Activated T-helper 9 cell treated with anti-CD3 and anti-CD28 coated beads, Interleukin-2, amount 50 U/mL, for 16 hours (primary cell): ENCODE data around the gene PDCD11.
"Not testable (repeated sequence)": the region's sequence is repeated elsewhere in the genome, so short reads cannot be mapped to it uniquely, and the experiment has no call there.

Experiments used
- DNase-seq: peaks from one replicate; pipeline ENCODE4 v3.0.0-alpha.2; 2020; ENCODE audit warnings: low read depth

PDCD11 gene

GRCh38 chr10:103416436-103417147, 20.2 kb downstream of the PDCD11 start:
- DNase-seq, result no peak

GRCh38 chr10:103417148-103417469, 20.7 kb downstream of the PDCD11 start:
- not testable (repeated sequence) for DNase-seq

GRCh38 chr10:103417601-103418000, 21.2 kb downstream of the PDCD11 start:
- DNase-seq, result no peak

- no peak for DNase-seq
Measured at GRCh38 chr10:103419101-103419500, 22.7 kb downstream of the PDCD11 start.

GRCh38 chr10:103423748-103424147, 27.3 kb downstream of the PDCD11 start:
- no peak for DNase-seq

GRCh38 chr10:103427866-103428265, 31.4 kb downstream of the PDCD11 start:
- DNase-seq, result no peak

- no peak for DNase-seq
Measured at GRCh38 chr10:103428989-103429643, 32.7 kb downstream of the PDCD11 start.

GRCh38 chr10:103429647-103430046, 33.2 kb downstream of the PDCD11 start:
- no peak for DNase-seq

GRCh38 chr10:103431902-103432301, 35.5 kb downstream of the PDCD11 start:
- no peak for DNase-seq

- no peak for DNase-seq
Measured at GRCh38 chr10:103433858-103434257, 37.4 kb downstream of the PDCD11 start.

GRCh38 chr10:103439776-103440175, 43.4 kb downstream of the PDCD11 start:
- DNase-seq, result no peak

GRCh38 chr10:103440416-103440815, 44.0 kb downstream of the PDCD11 start:
- no peak for DNase-seq

- no peak for DNase-seq
Measured at GRCh38 chr10:103441206-103441605, 44.8 kb downstream of the PDCD11 start.

- DNase-seq, result no peak
Measured at GRCh38 chr10:103441611-103442010, 45.2 kb downstream of the PDCD11 start.

GRCh38 chr10:103442031-103442461, 45.6 kb downstream of the PDCD11 start:
- DNase-seq, result no peak

GRCh38 chr10:103443475-103444185, 47.2 kb downstream of the PDCD11 start:
- no peak for DNase-seq

GRCh38 chr10:103444478-103444877, 48.1 kb downstream of the PDCD11 start:
- DNase-seq, result no peak

GRCh38 chr10:103445366-103445765, 48.9 kb downstream of the PDCD11 start:
- DNase-seq, result no peak

GRCh38 chr10:103445767-103446567, 49.5 kb downstream of the PDCD11 start:
- no peak for DNase-seq

GRCh38 chr10:103447187-103447586, 50.8 kb downstream of the PDCD11 start:
- no peak for DNase-seq

- no peak for DNase-seq
Measured at GRCh38 chr10:103448746-103449145, 52.3 kb downstream of the PDCD11 start.
